ENCODE results near the gene YTHDC2.

Gene YTHDC2

DNA sequence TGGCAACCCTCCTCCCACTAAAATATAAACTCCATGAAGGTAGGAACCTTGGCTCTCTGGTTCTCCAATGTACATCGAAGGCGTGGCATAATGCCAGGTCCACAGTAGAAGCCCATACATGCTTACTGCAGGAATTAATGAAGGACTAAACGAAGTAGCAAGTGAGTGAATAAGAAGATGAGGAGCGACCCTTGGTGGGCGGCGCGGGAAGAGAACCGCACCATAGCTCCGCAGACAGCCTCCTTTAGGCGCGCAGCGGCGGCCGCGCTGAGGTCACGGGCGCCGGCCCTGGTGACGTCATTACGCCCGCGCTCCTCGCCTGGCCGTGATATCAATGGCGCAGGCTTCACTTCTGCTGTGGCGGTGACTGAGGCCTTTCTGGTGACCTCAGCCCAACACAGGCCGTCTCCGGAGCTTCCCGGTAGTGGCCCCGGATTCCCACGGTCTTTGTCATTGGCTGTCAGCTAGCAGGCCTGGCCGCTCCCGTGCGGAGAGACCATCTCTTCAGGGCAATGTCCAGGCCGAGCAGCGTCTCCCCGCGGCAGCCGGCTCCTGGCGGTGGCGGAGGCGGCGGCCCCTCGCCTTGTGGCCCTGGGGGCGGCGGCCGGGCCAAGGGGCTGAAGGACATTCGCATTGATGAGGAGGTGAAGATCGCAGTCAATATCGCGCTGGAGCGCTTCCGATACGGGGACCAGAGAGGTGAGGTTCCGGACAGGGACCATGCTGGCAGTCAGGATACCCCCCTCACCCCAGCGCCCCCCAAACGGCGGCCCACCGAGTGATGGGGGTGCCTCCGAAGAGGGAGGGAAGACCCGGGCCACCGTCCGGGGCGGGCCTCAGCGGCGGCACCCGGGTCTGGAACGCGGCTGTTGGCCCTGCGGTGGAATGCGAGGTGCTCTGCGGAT, at the start of gene YTHDC2:
Gene YTHDC2, plus strand, starts transcription at position 311 of the 905 bp plus-strand sequence. Its CDS starts 202 bp downstream, at position 513.
- peak; percentile 88 for DNase-seq

DNA sequence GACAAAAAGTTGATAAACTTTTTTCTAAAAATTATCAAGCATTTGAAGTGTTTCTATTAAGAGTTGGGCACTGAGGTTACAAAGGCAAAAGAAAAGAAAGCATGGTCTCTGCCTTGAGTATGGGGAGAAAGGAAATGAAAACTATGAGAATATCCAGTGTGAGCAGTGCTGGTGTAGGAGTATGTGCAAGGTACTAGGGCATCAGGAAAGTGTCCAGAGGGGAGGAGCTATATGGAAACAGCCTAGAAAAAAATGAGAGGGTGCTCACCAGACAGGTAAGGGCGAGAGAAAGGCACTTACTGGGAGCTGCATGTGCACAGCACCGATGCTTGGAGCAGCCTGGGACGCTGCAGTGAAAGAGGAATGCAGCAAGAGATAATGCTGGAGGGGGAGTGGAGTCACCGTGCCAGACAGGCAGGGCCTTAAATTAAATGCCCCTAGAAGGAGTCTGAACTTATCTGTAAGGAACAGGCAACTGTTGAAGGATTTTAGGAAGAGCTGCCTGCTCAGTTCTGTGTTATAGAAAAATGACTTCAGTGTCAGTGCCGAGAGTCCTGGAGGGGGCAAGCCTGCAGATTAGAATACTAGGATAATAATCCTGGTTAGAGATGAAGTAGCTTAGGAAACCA, 39.3 kb upstream of the YTHDC2 start:
- no peak for DNase-seq

DNA sequence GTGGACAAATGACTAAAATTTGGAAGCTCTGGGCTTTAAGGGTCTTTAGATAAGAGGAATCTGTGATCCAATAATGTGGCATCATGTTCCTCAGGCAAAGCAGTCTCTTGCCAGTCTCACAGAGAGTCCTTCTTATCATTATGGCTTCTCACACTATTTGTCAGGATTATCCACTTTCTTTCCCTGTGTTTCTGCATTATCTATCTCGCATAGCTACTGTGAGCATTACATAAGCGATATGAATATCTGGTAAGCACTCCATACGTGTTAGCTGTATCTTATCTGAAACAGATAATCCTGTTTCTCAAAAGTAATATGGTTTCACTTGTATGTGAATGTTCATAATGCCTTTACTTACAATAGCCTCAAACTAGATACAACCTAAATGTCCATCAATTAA, 34.8 kb upstream of the YTHDC2 start:
- DNase-seq = no peak

DNA sequence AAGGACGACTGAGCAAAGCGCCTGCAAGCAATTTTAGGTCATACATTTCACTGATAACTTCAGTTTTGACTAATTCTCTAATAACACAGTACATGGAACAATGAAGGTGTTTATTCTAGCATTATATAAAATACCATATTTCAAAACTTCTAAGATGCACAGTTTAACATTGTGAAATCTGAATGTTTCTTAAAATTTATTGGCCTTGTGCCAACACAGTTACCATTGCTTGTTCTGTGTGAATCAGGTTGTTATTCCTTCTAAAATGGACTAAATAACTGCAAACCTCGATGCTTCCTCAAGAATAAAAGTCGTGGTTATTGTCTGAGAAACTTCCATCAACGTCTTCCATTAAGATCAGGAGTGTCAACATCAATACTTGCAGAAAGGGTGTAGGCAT, 33.3 kb upstream of the YTHDC2 start:
- DNase-seq = no peak

DNA sequence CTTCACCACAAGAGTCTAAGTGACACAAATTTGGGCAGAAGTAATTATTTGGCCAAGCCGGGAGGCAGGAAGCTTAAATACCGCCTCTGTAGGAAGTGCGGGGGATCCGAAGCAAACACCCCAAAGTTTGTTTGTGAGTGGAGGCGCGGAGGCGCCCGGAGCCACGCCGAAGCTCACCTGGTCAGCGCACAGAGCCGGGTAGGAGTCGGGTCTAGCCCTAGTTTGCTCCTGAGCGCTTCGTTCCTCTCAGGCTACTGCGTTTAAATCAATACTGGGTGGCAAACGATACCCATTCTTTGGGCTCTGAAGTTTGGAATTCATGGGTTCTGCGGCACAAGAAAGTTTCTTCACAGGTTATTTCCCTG, 26.1 kb upstream of the YTHDC2 start:
- DNase-seq = no peak

DNA sequence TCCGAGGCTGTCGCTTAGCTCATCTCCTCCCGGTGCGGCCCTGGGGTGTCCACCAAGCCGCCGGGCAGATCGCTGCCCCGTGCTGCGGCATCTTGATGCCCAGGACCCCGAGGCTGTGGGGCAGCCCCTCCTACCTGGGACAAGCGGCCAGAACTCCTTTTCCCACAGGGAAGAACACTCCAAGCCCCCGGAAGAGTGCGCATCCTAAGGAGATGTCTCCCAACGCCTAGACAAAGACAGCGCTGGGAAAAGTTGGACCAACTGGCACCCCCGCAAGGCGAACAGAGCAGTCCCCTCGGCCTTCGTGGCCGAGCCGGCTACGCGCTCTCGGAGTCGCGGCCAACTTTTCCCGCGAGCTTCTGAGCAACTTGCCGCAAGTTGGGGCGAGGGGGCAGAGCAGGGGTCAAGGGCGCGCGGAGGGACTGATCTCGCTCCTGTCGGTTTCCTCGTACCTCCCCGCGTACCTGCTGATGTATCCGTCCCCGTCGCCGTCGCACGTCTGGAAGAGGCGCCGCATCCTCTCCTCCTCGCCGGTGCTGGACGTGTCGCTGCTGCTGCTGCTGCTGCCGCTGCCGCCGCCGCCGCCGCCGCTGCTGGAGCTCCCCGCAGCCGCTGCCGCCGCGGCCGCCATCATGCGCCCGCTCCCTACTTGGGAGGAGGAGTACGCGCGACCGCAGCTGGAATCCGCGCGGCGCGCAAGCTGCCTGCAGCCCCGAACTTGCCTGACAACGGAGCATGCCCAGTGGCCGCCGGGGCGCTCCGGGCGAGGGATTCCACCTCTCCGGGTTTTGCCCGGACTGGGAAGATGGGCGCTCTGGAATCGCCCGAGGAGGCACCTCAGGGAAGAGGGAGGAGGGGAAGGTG, 25.5 kb upstream of the YTHDC2 start, which contains the start of gene MCC:
Gene MCC, minus strand, starts transcription at position 673 of the 864 bp plus-strand sequence.
- peak; percentile 32 for DNase-seq

DNA sequence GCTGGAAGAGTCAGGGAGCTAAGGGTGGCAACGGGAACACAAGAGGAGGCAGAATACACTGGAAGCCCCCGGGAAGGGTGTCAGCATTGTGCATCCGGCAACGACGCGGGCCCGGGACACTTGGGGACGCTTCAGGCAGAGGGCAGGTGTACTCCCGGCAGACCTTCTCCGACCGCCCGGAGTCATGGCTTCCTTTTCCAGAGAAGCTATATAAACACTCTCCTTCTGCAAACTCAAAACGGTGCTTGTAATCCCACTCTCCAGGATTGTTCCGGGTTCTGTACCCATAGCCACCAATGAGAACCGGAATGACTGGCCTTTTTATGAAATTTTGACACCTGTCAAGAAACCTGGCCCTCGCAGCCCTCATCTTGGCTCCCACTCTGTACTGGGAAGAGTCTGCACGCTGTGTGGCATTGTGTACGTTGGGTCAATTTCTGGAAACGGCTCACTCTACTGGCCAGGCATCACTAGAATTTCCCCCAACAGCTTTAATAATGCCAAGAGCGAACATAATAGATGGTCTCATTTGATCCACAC, 24.8 kb upstream of the YTHDC2 start:
- DNase-seq = no peak

DNA sequence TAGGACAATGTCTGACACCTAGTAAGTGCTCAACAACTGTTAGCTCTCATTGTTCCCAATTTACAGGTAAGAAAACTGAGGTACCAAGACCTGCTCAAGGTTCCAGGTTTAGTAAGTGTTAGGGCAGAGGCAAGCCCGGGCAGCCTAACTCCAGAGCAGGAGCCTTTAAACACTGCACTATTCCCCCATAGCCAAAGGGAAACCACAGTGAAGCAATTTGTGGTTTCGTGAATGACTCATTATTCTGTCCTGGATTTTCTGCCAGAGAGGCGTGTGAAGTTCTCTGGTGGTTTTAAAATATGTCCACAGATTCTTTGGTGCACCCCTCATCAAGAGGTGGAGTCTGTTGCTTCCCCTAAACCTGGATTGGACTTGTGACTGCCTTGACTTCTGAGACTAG, 24.2 kb upstream of the YTHDC2 start:
- DNase-seq = no peak

DNA sequence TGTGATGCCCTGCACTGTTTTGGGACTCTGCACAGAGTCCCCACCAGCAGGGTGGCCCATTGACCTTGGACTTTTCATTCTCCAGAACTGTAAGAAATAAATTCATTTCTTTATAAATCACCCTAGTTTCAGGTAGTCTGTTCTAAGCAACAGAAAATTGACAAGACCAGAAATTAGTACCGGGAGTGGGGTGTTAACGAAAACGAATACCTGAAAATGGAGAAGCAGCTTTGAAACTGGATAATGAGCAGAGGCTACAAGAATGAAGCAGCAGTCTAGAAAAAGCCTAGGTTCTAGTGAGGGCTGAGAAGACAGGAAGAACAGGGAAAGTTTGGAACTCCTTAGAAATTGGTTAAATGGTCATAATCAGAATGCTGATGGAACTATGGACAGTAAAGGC, 23.2 kb upstream of the YTHDC2 start:
- no peak for DNase-seq

DNA sequence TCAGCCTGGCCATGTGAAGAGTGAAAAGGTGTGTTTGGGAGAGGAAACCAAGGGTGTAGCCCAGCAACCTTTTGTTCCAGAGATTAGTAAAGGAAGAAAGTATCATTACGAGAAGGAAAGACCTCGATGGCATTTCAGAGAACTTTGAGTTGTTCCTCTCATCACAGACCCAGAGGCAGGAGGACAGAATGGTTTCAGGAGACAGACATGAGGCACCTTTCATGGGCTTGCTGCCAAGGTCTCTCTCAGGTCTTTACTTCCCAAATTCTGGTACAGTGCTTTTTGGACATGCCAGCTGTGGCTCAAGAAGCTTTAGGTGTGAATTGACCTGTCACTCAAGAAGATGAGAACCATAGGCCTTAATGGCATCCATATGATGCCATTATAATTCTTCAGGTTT, 22.5 kb upstream of the YTHDC2 start:
- no peak for DNase-seq

DNA sequence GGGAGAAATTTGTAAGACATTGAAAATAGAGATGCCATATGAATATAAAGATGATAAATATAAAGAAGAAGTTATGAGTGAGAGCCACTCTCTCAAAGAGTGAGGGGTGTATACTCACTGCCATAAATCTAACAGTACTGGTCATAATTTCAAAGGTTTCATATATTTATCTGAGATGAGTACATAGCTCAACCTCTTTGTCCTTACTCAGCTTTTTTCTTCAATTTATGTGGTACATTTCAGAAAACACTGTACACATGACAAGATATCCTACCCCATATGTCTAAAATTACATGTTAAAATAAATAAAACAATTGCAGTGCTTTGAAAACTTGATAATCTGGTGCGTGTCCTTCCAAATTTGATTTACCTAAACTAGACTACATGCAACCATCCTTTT, 20.0 kb upstream of the YTHDC2 start:
- no peak for DNase-seq

DNA sequence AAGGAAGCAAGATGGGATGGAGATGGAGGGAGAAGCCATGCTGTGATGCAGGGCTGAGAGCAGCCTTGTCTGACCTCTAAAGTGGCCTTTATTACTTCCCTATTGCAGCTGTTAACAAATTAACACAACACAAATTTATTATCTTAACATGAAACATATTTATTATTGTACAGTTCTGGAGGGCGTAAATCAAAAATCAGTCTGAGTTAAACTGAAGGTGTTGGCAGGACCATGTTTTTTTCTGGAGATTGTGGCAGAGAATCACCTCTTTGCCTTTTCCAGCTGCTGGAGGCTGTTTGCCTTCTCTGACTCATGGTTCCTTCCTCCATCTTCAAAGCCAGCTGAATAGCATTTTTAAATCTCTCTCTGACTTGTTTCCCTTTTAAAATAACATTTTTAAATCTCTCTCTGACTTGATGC, 18.1 kb upstream of the YTHDC2 start:
- DNase-seq = no peak

DNA sequence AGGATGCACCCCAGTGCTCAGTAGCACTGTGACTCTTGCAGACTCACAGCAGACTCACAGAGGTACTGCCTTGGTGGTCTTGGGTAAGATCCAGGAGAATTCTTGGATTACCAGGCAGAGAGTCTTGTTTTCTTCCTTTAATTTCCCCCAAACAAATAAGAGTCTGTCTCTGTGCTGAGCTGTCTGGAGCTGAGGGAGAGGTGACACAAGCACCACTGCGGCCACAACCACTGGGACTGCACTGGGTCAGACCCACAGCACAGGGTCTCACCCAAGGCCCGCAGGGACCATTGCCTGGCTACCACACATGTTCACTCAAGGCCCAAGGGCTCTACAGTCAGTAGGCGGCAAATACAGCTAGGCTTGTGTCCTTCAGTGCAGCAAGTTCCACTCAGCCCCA, 11.4 kb upstream of the YTHDC2 start:
- DNase-seq = no peak

DNA sequence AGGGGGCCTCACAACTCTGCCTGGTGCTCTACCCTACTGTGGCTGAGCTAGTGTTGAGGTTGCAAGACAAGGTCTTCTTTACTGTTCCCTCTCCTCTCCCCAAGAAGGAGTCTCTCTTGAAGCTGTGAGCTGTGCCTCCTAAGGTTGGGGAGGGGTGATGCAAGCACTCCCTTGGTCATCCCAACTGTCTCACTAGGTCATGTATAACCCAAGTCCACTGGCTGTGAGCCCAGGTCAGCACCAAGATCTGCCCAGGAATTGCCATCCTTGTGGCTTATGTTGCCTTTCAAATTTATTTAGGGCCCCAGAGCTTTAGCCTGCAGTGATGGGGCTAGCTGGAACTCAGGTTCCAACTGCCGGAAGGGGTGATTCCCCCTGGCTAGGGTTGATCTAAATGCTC, 10.3 kb upstream of the YTHDC2 start:
- no peak for DNase-seq

DNA sequence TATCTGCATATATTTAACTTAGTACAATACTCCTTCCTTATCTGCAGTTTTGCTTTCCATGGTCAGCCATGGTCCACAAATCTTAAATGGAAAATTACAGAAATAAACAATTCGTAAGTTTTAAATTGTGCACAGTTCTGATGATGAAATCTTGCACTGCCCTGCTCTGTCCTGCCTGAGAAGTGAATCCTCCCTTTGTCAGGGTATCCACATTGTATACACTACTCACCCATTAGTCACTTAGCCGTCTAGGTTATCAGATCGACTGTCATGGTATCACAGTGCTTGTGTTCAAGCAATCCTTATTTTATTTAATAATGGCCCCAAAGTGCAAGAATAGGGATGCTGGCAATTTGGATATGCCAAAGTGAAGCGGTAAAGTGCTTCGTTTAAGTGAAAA, 8.3 kb upstream of the YTHDC2 start:
- no peak for DNase-seq

DNA sequence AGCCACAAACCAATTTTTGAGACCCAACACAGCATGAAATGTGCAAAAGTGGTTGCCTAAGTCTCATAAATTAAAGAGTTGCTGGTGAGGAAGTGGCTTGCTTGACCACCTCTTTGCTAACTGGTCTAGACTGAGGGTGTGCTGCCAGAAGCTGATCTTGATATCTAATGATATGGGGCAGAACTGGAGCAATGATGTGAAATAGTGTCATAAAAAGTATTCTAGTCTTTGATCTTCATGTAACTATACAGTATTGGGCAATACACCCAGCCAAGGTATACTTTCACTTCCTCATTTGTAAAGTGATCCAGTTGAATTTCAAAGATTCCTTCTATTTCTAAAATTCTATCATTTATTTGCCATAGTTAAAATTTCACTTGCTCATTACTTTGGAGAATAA, 5.9 kb upstream of the YTHDC2 start:
- DNase-seq = no peak

DNA sequence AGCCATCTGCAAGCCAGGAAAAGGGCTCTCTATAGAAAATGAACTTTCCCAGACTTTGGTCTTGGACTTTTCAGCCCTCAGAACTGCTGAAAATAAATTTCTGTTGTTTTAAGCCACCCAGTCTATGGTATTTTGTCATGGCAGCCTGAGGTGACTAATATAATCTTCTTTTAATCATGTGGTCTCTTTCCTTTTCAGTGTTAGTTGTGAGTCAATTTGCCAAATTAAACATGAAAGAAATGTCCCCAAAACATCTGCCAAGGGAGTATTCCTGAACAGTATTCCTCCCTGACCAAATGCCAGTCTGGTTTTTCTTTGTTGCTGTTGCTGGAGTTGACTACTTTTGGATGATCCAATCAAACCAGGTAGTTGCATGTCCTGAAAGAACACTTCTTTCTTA, 4.7 kb upstream of the YTHDC2 start:
- no peak for DNase-seq

DNA sequence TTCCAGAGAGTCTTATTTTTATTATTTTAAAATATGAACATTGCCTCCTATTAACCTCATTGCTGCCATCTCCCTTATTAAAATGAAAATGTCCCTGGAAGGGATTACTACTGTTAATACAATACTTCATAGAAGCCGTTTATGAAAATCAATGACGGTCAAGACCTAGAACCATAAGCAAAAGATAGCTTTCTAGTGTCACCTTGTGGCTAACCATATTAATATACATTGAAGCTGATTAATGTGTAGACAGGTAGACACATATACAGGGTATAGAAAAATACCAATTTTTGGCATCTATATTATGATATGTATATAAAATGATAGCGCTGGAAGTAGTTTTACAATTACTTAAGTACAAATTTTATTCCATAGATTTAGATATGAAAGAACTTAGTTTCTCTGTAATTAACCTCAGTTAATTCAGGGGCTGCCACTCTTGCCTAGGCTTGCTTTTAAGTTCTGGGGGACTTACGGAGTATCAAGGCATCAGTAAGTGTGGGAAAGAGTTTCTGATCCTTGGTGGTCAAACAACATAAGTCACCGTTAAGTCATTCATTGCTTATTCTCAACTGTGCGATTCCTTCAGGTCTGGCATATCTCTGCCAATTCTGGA, 2.5 kb upstream of the YTHDC2 start:
- DNase-seq = no peak

DNA sequence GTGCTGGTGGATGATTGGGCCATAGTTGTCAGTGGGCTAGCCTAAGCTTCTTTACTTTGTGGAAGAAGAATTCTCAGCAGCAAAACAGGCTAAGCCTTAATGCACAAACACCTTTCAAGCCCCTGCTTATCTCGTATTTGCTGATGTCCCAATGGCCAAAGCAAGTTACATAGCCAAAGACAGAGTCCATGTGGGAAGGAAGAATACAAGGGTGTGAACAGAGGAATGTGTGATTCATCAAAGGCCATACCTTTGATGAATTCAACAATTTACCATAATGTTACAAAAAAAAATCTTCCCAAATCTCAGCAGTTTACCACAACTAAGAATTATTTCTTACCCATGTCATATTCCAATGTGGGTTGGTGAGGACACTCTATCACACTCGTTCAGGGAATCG, 1.2 kb upstream of the YTHDC2 start:
- DNase-seq = no peak

DNA sequence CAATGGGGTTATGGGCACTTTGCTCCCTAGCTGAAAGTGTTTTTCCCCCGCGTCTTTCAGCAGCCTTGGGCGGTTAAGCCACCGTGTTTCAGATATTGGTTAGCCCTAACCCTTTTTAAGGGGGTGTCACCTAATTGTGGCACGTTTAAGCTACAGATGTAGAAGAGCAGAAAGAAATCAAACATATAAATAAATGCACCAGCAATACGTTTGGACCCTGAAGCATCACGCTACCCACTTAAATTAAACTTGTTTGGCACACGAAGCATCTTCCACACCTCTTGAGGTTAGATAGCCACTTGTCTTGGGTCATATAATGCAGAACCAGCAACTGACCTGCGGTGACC, 768 bp downstream of the YTHDC2 start:
- DNase-seq = no peak

DNA sequence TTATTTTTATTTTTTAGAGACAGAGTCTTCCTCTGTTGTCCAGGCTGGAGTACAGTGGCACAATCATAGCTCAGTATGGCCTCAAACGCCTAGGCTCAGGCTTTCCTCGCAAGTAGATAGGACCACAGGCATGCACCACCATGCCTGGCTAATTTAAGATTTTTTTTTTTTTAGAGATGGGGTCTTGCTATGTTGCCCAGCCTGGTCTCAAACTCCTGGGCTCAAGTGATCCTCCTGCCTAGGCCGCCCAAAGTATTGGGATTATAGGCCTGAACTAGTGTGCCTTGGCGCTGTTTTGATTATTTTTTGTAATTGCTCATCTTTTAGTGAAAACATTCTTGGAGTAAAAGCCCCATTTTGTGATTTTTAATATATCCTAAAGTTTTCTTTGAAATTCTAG, 5.4 kb downstream of the YTHDC2 start:
- DNase-seq = no peak

DNA sequence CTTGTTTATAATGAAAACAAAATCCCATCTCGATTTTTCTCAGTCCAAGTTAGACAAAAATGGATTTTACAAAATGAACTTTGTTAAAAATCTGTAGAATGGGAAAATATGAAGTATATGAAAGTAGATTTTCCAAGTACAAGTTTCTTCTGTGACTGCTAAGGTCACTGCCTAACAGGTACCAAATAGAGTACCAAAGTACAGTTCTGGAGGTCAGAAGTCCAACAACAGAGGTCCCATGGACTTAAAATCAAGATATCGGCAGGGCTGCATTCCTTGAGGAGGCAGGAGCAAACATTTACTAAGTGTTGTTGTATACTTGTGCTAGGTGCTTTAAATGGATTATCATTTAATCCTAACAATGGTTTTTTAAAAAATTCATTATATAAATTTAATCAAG, 5.9 kb downstream of the YTHDC2 start:
- no peak for DNase-seq

DNA sequence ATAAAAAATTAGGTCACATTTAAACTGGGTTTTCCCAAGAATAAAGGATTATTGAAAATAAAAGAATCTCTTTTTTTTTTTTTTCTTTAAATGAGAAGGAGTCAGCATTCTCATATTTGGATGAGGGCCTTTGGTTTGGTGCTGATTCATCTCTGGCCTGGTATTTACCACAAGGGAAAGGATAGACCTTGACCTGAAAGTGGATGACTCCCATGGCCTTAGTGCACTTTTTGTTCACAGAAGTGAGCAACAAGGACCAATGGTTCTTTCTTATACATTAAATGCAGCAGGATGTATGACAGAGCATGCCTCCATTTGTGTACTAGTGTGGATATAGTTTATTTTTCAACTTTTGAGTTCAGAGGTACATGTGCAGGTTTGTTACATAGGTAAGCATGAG, 6.9 kb downstream of the YTHDC2 start:
- no peak for DNase-seq
